ENCODE measurements around the gene ITIH6. TPM values are rescaled to one million over a fixed set of nuclear protein-coding genes. Genes with fewer than 3 reads are reported as not detected.

The ITIH6 gene
- total RNA-seq, 1 donor from 2014 or later, result not detected

DNA sequence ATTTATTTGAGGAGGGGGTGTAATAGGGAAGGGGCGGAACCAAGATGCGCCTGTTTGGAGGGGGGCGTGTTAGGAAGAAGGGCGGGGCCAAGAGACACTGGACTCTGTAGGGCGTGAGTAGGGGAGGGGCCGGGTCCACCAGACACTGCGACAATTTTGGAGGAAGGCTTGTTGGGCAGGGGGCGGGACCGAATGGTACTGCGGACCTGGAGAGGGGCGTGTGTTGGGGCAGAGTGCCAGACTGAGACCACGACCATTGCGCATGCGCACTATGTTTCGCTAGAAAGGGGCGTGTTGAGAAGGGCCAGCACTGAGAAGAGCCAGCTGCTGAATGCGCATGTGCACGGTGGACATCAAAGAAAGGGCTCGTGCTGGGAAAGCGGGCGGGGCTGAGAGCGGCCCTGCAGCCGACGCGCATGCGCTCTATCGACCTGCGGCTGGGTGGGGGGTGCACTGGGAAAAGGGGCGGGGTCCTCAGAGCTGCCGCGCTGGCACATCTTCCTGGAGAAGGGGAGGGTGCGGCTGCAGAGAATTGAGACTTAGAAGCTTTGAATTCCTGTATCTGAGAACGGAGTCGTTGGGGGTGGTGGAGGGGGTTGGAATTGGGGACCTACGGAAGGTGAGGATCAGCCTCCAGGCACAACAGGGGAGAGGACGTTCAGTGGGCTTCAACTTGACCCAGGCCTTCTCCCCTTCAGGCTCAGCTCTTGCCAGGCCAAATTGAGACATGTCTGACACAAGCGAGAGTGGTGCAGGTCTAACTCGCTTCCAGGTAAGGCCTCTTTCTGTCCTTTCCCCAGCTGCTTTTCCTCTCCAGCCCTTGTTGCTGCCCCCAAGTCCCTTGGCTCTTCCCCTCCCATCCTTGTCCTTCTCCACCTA lies 10.8 kb upstream of the ITIH6 start:
- no peaks in the 10 kb centered on the region for H3K9me3 ChIP-seq (ENCODE audit: insufficient read depth, low read depth, low read length)
- H3K27me3 Mint-ChIP-seq (ENCODE audit: low read depth, unreplicated experiment), result no peaks in the 10 kb centered on the region
- H3K4me1 Mint-ChIP-seq (ENCODE audit: low read depth, unreplicated experiment), result peaks cover 18% of the 10 kb centered on the region
- H3K4me2 ChIP-seq (ENCODE audit: low read length), result peak overlapping the region; percentile 99
- peak overlapping the region; percentile 84 for H2AFZ ChIP-seq (ENCODE audit: low read depth, low read length)
- peaks cover 32% of the 10 kb centered on the region for H3K79me2 ChIP-seq (ENCODE audit: insufficient read depth, low read length)
- peak overlapping the region; percentile 98 for H3K27ac Mint-ChIP-seq (ENCODE audit: unreplicated experiment)
- peaks cover 13% of the 10 kb centered on the region for H3K36me3 ChIP-seq (ENCODE audit: insufficient read depth, low read length)
- H3K27me3 ChIP-seq (ENCODE audit: insufficient read depth, low read length), result no peaks in the 10 kb centered on the region
- H3K4me3 Mint-ChIP-seq (ENCODE audit: unreplicated experiment), result peak overlapping the region; percentile 98
- H3K36me3 Mint-ChIP-seq (ENCODE audit: low read depth, unreplicated experiment), result peaks cover 6% of the 10 kb centered on the region
- H3K27ac ChIP-seq (ENCODE audit: low read depth, low read length), result peak overlapping the region; percentile 84
- H3K9me3 Mint-ChIP-seq (ENCODE audit: unreplicated experiment), result no peaks in the 10 kb centered on the region
- peak overlapping the region; percentile 97 for H3K9ac ChIP-seq (ENCODE audit: low read length)
- peak; percentile 100 for FAIRE-seq
- H3K4me3 ChIP-seq (ENCODE audit: insufficient read depth, low read depth, low read length), result peak overlapping the region; percentile 91
- H4K20me1 ChIP-seq (ENCODE audit: insufficient read depth, low read length), result peaks cover 36% of the 10 kb centered on the region
- peaks cover 18% of the 10 kb centered on the region for H3K4me1 ChIP-seq (ENCODE audit: insufficient read depth, low read length)
- DNase-seq (ENCODE audit: low read depth), result peak; percentile 84
- TF ChIP-seq EZH2 (IDR thresholded peaks at IDR 0.05; ENCODE audit: insufficient read depth, low read length), result no peak
- TF ChIP-seq, protein P1, sequence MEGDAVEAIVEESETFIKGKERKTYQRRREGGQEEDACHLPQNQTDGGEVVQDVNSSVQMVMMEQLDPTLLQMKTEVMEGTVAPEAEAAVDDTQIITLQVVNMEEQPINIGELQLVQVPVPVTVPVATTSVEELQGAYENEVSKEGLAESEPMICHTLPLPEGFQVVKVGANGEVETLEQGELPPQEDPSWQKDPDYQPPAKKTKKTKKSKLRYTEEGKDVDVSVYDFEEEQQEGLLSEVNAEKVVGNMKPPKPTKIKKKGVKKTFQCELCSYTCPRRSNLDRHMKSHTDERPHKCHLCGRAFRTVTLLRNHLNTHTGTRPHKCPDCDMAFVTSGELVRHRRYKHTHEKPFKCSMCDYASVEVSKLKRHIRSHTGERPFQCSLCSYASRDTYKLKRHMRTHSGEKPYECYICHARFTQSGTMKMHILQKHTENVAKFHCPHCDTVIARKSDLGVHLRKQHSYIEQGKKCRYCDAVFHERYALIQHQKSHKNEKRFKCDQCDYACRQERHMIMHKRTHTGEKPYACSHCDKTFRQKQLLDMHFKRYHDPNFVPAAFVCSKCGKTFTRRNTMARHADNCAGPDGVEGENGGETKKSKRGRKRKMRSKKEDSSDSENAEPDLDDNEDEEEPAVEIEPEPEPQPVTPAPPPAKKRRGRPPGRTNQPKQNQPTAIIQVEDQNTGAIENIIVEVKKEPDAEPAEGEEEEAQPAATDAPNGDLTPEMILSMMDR (IDR thresholded peaks at IDR 0.05; ENCODE audit: insufficient read depth, low read depth, low read length), result no peak

DNA sequence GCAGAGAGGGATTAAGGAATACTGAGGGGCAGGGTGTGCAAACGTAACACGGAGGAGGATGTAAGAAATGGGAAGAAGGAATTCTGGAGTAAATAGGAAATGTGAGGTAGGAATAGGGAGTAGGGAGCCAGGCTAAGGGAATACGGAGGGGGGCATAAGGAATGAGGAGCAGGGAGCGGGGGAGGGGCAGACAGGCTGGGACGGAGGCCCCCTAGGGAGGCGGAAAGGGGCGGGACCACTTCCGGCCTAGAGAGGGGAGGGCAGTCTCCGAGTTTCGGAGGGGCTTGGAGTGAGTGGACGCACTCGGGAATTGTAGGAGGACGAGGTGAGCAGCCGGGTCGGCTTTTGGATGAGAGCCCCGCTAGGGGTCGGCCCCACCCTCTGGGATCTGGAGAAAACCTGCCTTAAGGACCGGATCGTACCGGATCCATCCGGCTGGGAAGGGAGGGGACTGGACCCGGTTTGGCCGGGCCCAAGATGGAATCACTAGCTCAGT lies 10.1 kb upstream of the ITIH6 start:
- no peaks in the 10 kb centered on the region for H3K27me3 Mint-ChIP-seq (ENCODE audit: low read depth, unreplicated experiment)
- peak; percentile 22 for DNase-seq (ENCODE audit: low read depth)
- H3K4me3 Mint-ChIP-seq (ENCODE audit: unreplicated experiment), result peak overlapping the region; percentile 98
- peaks cover 7% of the 10 kb centered on the region for H3K36me3 ChIP-seq (ENCODE audit: insufficient read depth, low read length)
- no peaks in the 10 kb centered on the region for H3K27me3 ChIP-seq (ENCODE audit: insufficient read depth, low read length)
- TF ChIP-seq, protein P1 (IDR thresholded peaks at IDR 0.05; ENCODE audit: insufficient read depth, low read depth, low read length), result no peak
- TF ChIP-seq EZH2 (IDR thresholded peaks at IDR 0.05; ENCODE audit: insufficient read depth, low read length), result no peak
- peaks cover 3% of the 10 kb centered on the region for H3K36me3 Mint-ChIP-seq (ENCODE audit: low read depth, unreplicated experiment)
- peak overlapping the region; percentile 74 for H3K4me3 ChIP-seq (ENCODE audit: insufficient read depth, low read depth, low read length)
- peaks cover 29% of the 10 kb centered on the region for H4K20me1 ChIP-seq (ENCODE audit: insufficient read depth, low read length)
- H3K27ac Mint-ChIP-seq (ENCODE audit: unreplicated experiment), result peak overlapping the region; percentile 98
- H3K4me1 ChIP-seq (ENCODE audit: insufficient read depth, low read length), result peaks cover 18% of the 10 kb centered on the region
- peak overlapping the region; percentile 89 for H3K9ac ChIP-seq (ENCODE audit: low read length)
- FAIRE-seq, result no peak
- H3K4me1 Mint-ChIP-seq (ENCODE audit: low read depth, unreplicated experiment), result peaks cover 18% of the 10 kb centered on the region
- no peaks in the 10 kb centered on the region for H3K9me3 Mint-ChIP-seq (ENCODE audit: unreplicated experiment)
- no peaks in the 10 kb centered on the region for H3K9me3 ChIP-seq (ENCODE audit: insufficient read depth, low read depth, low read length)
- H3K27ac ChIP-seq (ENCODE audit: low read depth, low read length), result peak overlapping the region; percentile 72
- H3K4me2 ChIP-seq (ENCODE audit: low read length), result peak overlapping the region; percentile 99
- H2AFZ ChIP-seq (ENCODE audit: low read depth, low read length), result peak overlapping the region; percentile 84
- peaks cover 32% of the 10 kb centered on the region for H3K79me2 ChIP-seq (ENCODE audit: insufficient read depth, low read length)
